Keratinocyte (primary cell): Measurements from ENCODE around the gene CDK12. TPM values are rescaled to one million over a fixed set of nuclear protein-coding genes. Genes with fewer than 3 reads are reported as not detected.
"Not testable (repeated sequence)": the region's sequence is repeated elsewhere in the genome, so short reads cannot be mapped to it uniquely, and the experiment has no call there.

Experiments
- DNase-seq: peaks from one replicate; pipeline ENCODE4 v3.0.0-alpha.2; 2011; ENCODE audit warnings: low read depth, missing footprints, low spot score
- FAIRE-seq: peaks from 2 replicates; lab custom pipeline; 2011; peaks lifted over from hg19 to GRCh38; lab: Jason Lieb, UNC
- H2AFZ ChIP-seq: 2 replicates; pipeline ENCODE4 v1.6.0; 2012; ENCODE audit warnings: low read length, control low read depth, inconsistent platforms; ENCODE audit not compliant: control insufficient read depth
- H3K27ac ChIP-seq: 2 replicates; pipeline ENCODE4 v1.5.1; 2011; ENCODE audit warnings: low read length; ENCODE audit not compliant: control insufficient read depth, insufficient read depth
- H3K27me3 ChIP-seq: 3 replicates; pipeline ENCODE4 v1.6.0; 2011; ENCODE audit warnings: low read length; ENCODE audit not compliant: control insufficient read depth, insufficient read depth; ENCODE audit errors: extremely low read depth
- H3K36me3 ChIP-seq, 2 experiments: 2 replicates in 1 of 2; 3 replicates in 1 of 2; pipeline ENCODE4 v1.5.1; 2011; ENCODE audit warnings: low read length in 2 of 2, mild to moderate bottlenecking in 1 of 2; ENCODE audit not compliant: control insufficient read depth in 2 of 2, insufficient read depth in 2 of 2; ENCODE audit errors: extremely low read depth in 1 of 2
- H3K4me1 ChIP-seq: 3 replicates; pipeline ENCODE4 v1.5.1; 2011; ENCODE audit warnings: low read length; ENCODE audit not compliant: control insufficient read depth, insufficient read depth; ENCODE audit errors: extremely low read depth
- H3K4me2 ChIP-seq: 3 replicates; pipeline ENCODE4 v1.6.0; 2011; ENCODE audit warnings: low read depth, low read length; ENCODE audit not compliant: control insufficient read depth, insufficient read depth; ENCODE audit errors: extremely low read depth
- H3K4me3 ChIP-seq, 3 experiments: fragments of 200-600 bp in 1 of 3; sonication (generic) in 1 of 3; 2 replicates in 2 of 3; 3 replicates in 1 of 3; pipeline ENCODE4 v1.5.1; 2011 to 2016; ENCODE audit warnings: low read length in 3 of 3, mild to moderate bottlenecking in 3 of 3, control low read depth in 2 of 3, inconsistent platforms in 1 of 3, low read depth in 1 of 3, mixed read lengths in 1 of 3, mixed run types in 1 of 3, moderate library complexity in 1 of 3; ENCODE audit not compliant: control insufficient read depth in 2 of 3, insufficient read depth in 2 of 3; ENCODE audit errors: extremely low read depth in 1 of 3
- H3K79me2 ChIP-seq: 2 replicates; pipeline ENCODE4 v1.6.0; 2012; ENCODE audit warnings: low read length; ENCODE audit not compliant: control insufficient read depth, insufficient read depth
- H3K9ac ChIP-seq: 3 replicates; pipeline ENCODE4 v1.6.0; 2011; ENCODE audit warnings: low read length; ENCODE audit not compliant: control insufficient read depth, insufficient read depth; ENCODE audit errors: extremely low read depth
- H3K9me1 ChIP-seq: 3 replicates; pipeline ENCODE4 v1.6.0; 2011; ENCODE audit warnings: low read length; ENCODE audit not compliant: control insufficient read depth, insufficient read depth; ENCODE audit errors: extremely low read depth
- H3K9me3 ChIP-seq: 2 replicates; pipeline ENCODE4 v1.5.1; 2012; ENCODE audit warnings: low read depth, low read length; ENCODE audit not compliant: control insufficient read depth
- H4K20me1 ChIP-seq: 3 replicates; pipeline ENCODE4 v1.6.0; 2011; ENCODE audit warnings: low read length; ENCODE audit not compliant: control insufficient read depth, insufficient read depth; ENCODE audit errors: extremely low read depth
- EZH2 ChIP-seq: IDR thresholded peaks from one replicate; pipeline ENCODE4 v1.6.1; 2012; ENCODE audit warnings: inconsistent platforms, mild to moderate bottlenecking, low read length, moderate library complexity
- dilution Hi-C: fragments of 300-500 bp; cut with MboI; formaldehyde crosslinking; loops from one replicate; pipeline ENCODE4 v1.7.0; 2020; ENCODE audit warnings: low sequenced_read_pairs; ENCODE audit not compliant: extremely low pct_ligation_motif_present
- polyA plus RNA-seq, 5 experiments: library from polyadenylated mRNA; depleted of rRNA in 3 of 5; stranded (reverse) in 3 of 5; stranded (forward) in 1 of 5; unstranded in 1 of 5; fragments of >200 nt; gene quantifications; 1 replicate in 1 of 5; 2 replicates in 3 of 5; 3 replicates in 1 of 5; pipeline versions ENCODE4 v1.2.1 to v1.2.3, GENCODE V29; 2011 to 2012; ENCODE audit warnings: missing spikeins in 2 of 5, low read depth in 1 of 5, low replicate concordance in 1 of 5
- TF ChIP-seq, protein P1 (sequence below), 3 experiments: IDR thresholded peaks in 1 of 3; conservative IDR thresholded peaks in 1 of 3; optimal IDR thresholded peaks in 1 of 3; 2 replicates in 2 of 3; 3 replicates in 1 of 3; pipeline versions ENCODE3 to v1.5.1; 2011; ENCODE audit warnings: low read length in 3 of 3, mild to moderate bottlenecking in 3 of 3, moderate library complexity in 2 of 3, control low read depth in 1 of 3, inconsistent platforms in 1 of 3; ENCODE audit not compliant: insufficient read depth in 2 of 3; ENCODE audit errors: extremely low read depth in 1 of 3

CDK12 gene
- polyA plus RNA-seq, 1 donor (not counting 4 experiments of a cell fraction or from before 2014, with no cell fraction given) = 25.7 TPM

DNA sequence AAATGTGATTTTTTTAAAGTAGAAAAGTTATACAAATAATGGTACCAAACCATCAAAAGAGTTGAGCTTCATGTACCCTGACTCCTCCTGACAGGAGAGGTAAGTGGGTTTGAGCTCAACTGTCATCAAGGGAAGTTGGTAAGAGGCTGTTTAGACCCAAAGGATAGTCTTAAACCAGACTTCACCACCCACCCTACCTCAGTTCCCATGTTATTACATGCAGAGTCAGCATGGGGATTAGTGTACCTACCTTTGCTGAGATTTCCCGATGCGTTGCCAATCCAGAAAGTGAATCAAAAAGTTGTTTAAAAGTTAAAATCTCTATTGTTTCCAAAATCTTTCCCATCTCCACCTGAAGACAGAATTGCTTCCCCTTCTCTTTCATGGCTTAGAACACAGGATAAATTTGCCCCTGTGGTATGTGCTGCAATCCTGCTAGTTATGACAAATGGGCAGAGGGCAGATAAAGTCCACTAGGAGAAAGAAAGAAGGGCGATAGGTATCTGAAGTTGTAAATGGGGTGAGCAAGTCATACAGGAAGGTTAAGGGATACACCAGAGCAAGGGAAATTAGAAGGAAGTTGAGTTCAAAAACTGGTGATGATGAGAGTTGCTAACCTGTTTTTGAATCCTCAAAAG is 73.6 kb downstream of the CDK12 start:
- H3K4me2 ChIP-seq = no peak overlapping the region
- FAIRE-seq = no peak

DNA sequence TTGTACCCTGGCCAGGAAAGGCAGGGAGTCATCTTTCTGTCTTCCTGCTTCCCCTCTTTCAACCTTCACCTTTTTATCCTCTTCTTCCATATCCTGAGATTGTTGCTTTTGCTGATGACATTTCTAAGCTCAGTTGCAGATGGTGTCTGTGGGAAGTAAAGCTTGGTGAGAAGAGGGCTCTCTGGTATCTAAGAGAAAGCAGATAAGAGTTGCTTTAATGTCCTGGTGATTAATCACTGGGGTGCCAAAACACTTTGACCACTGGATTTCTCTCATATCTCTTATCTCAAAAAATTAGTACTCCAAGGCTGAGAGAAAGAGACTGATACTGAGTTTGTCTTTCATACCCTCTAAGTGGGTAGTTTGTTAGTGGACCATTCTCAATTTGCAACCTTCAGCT is 75.2 kb downstream of the CDK12 start:
- no peak overlapping the region for H3K27ac ChIP-seq
- H3K9me1 ChIP-seq = no peaks in the 10 kb centered on the region
- no peaks in the 10 kb centered on the region for H3K79me2 ChIP-seq
- no peak overlapping the region for H3K4me3 ChIP-seq
- TF ChIP-seq EZH2 = no peak
- TF ChIP-seq, protein P1, sequence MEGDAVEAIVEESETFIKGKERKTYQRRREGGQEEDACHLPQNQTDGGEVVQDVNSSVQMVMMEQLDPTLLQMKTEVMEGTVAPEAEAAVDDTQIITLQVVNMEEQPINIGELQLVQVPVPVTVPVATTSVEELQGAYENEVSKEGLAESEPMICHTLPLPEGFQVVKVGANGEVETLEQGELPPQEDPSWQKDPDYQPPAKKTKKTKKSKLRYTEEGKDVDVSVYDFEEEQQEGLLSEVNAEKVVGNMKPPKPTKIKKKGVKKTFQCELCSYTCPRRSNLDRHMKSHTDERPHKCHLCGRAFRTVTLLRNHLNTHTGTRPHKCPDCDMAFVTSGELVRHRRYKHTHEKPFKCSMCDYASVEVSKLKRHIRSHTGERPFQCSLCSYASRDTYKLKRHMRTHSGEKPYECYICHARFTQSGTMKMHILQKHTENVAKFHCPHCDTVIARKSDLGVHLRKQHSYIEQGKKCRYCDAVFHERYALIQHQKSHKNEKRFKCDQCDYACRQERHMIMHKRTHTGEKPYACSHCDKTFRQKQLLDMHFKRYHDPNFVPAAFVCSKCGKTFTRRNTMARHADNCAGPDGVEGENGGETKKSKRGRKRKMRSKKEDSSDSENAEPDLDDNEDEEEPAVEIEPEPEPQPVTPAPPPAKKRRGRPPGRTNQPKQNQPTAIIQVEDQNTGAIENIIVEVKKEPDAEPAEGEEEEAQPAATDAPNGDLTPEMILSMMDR (optimal IDR thresholded peaks at IDR 0.05 in 1 of 3, IDR thresholded peaks at IDR 0.05 in 1 of 3, conservative IDR thresholded peaks at IDR 0.05 in 1 of 3; ENCODE audit: extremely low read depth in 1 of 3, insufficient read depth in 2 of 3, low read length in 3 of 3) = no peak
- H3K36me3 ChIP-seq = peaks cover 0 to 3% of the 10 kb centered on the region in 2 experiments
- FAIRE-seq (no peak), DNase-seq (no peak)
- no peaks in the 10 kb centered on the region for H3K27me3 ChIP-seq
- H3K9ac ChIP-seq = no peak overlapping the region
- H3K9me3 ChIP-seq = no peaks in the 10 kb centered on the region
- H2AFZ ChIP-seq = no peak overlapping the region
- no peaks in the 10 kb centered on the region for H4K20me1 ChIP-seq
- no peaks in the 10 kb centered on the region for H3K4me1 ChIP-seq
- dilution Hi-C loops = no loop called here
- H3K4me2 ChIP-seq = no peak overlapping the region

More for the DNA sequence above, 73.6 kb downstream of the CDK12 start:
- H3K9ac ChIP-seq = no peak overlapping the region
- no peak for TF ChIP-seq EZH2
- TF ChIP-seq, protein P1 (optimal IDR thresholded peaks at IDR 0.05 in 1 of 3, IDR thresholded peaks at IDR 0.05 in 1 of 3, conservative IDR thresholded peaks at IDR 0.05 in 1 of 3; ENCODE audit: extremely low read depth in 1 of 3, insufficient read depth in 2 of 3, low read length in 3 of 3) = no peak
- no peaks in the 10 kb centered on the region for H3K4me1 ChIP-seq
- no peak overlapping the region for H2AFZ ChIP-seq
- H3K36me3 ChIP-seq = peaks cover 4 to 5% of the 10 kb centered on the region in 2 experiments
- H3K9me1 ChIP-seq = no peaks in the 10 kb centered on the region
- DNase-seq = no peak
- H3K27ac ChIP-seq = no peak overlapping the region
- H3K79me2 ChIP-seq = no peaks in the 10 kb centered on the region
- H4K20me1 ChIP-seq = no peaks in the 10 kb centered on the region
- H3K9me3 ChIP-seq = no peaks in the 10 kb centered on the region
- dilution Hi-C loops = no loop called here
- H3K4me3 ChIP-seq = no peak overlapping the region
- H3K27me3 ChIP-seq = no peaks in the 10 kb centered on the region

DNA sequence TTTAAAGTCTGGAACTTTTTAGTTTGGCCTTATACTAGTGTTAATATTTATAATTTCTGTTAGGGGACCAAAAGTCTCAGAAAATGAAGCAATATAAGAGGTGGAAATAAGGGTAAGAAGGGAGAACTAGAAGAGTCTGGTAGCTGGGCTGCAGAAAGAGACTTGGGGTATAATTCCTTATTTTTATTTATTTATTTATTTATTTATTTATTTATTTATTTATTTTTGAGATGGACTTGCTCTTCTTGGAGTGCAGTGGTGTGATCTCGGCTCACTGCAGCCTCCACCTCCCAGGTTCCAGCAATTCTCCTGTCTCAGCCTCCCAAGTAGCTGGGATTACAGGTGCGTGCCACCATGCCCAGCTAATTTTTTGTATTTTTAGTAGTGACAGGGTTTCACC is 76.1 kb downstream of the CDK12 start:
- H4K20me1 ChIP-seq, FAIRE-seq, H3K9me3 ChIP-seq, H3K4me1 ChIP-seq, H3K27me3 ChIP-seq, H3K4me3 ChIP-seq, dilution Hi-C loops, DNase-seq, H3K27ac ChIP-seq, H3K9ac ChIP-seq, H2AFZ ChIP-seq, H3K79me2 ChIP-seq, H3K4me2 ChIP-seq, H3K9me1 ChIP-seq, H3K36me3 ChIP-seq: not testable (repeated sequence)
